Neural crest cell (in vitro differentiated cells): ENCODE data around the gene PMIS2. TPM values are rescaled to one million over a fixed set of nuclear protein-coding genes. Genes with fewer than 3 reads are reported as not detected.

Experiments used
- DNase-seq: peaks from one replicate; pipeline ENCODE4 v3.0.0; 2021; ENCODE audit warnings: low read depth, mixed read lengths, low spot score
- H3K27ac Mint-ChIP-seq: one replicate; pipeline ENCODE4 v1.8.0; 2021; ENCODE audit warnings: mild to moderate bottlenecking, mixed read lengths; ENCODE audit not compliant: unreplicated experiment
- H3K27me3 Mint-ChIP-seq: 2 replicates; pipeline ENCODE4 v1.8.0; 2021; ENCODE audit warnings: low read depth, mild to moderate bottlenecking, mixed read lengths
- H3K36me3 Mint-ChIP-seq: 2 replicates; pipeline ENCODE4 v1.8.0; 2021; ENCODE audit warnings: low read depth, mild to moderate bottlenecking, mixed read lengths
- H3K4me1 Mint-ChIP-seq: 2 replicates; pipeline ENCODE4 v1.8.0; 2021; ENCODE audit warnings: mixed read lengths
- H3K4me3 Mint-ChIP-seq: one replicate; pipeline ENCODE4 v1.8.0; 2021; ENCODE audit warnings: mild to moderate bottlenecking, mixed read lengths
- H3K9me3 Mint-ChIP-seq: 2 replicates; pipeline ENCODE4 v1.8.0; 2021; ENCODE audit warnings: mixed read lengths
- total RNA-seq: library from RNA; stranded (reverse); gene quantifications from 2 replicates; pipeline ENCODE4 v1.2.1, GENCODE V29; 2021
- TF ChIP-seq, protein P1 (sequence below): fragments of 200-600 bp; sonication (generic); conservative IDR thresholded peaks from 2 replicates; pipeline ENCODE4 v1.5.0; 2021; ENCODE audit warnings: antibody characterized with exemption, mild to moderate bottlenecking

Gene PMIS2
- total RNA-seq, 1 donor from 2014 or later, result not detected

DNA sequence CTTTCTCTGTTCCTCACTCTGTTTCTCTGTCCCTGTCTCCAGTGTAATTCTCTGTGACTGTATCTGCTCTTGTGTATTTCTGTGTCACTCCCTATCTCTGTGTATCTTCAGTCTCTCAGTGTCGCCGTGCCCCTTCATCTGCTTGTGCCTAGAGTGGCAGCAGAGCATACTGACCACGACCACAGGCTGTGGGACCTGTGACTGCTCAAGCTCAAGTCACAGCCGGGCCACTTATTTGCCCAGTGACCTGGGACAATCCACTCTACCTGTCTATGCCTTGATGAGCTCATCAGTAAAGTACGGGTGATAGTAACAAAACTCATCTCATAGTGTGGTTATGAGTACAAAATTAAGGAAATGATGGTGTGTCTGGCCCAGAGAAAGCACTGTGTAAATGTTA lies 31.9 kb upstream of the PMIS2 start:
- peak overlapping the region; percentile 10 for H3K4me3 Mint-ChIP-seq
- no peaks in the 10 kb centered on the region for H3K9me3 Mint-ChIP-seq
- DNase-seq, result no peak
- TF ChIP-seq, protein P1, sequence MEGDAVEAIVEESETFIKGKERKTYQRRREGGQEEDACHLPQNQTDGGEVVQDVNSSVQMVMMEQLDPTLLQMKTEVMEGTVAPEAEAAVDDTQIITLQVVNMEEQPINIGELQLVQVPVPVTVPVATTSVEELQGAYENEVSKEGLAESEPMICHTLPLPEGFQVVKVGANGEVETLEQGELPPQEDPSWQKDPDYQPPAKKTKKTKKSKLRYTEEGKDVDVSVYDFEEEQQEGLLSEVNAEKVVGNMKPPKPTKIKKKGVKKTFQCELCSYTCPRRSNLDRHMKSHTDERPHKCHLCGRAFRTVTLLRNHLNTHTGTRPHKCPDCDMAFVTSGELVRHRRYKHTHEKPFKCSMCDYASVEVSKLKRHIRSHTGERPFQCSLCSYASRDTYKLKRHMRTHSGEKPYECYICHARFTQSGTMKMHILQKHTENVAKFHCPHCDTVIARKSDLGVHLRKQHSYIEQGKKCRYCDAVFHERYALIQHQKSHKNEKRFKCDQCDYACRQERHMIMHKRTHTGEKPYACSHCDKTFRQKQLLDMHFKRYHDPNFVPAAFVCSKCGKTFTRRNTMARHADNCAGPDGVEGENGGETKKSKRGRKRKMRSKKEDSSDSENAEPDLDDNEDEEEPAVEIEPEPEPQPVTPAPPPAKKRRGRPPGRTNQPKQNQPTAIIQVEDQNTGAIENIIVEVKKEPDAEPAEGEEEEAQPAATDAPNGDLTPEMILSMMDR, result no peak
- H3K4me1 Mint-ChIP-seq, result peaks cover 14% of the 10 kb centered on the region
- no peak overlapping the region for H3K27ac Mint-ChIP-seq
- H3K27me3 Mint-ChIP-seq, result peaks cover 48% of the 10 kb centered on the region
- H3K36me3 Mint-ChIP-seq, result no peaks in the 10 kb centered on the region

DNA sequence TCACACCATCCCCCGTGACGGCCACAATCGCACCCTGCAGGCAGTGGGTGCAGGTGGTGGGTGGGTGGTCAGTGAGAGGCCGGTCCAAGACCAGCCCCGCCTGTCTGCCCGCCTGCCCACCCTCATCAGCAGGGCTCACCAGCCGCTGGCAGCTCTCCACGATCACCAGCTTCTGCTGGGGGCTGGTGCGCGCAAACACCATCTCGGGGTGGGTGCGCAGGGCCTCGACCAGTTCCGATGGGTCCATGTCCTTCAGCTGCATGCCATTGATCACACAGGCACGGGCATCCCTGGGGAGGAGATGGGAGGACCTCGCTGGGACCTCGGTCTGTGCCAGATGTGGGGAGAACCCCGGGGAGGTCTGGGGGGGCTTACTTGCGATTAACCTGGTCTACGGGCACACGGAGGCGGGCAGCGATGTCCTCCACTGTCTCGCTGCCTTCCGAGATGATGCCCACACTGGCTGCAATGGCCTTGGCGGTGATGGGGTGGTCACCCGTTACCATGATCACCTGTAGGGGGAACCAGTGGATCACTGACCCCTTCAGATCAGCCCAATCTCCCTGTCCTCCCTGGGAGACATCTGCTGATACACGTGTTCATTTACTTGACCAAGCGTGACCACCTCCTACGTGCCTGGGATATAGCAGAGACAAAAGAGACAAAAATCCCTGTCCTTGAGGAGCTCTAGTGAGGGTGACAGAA lies 30.5 kb upstream of the PMIS2 start:
- Mint-ChIP-seq H3K4me1 (peaks cover 10% of the 10 kb centered on the region), H3K4me3 (peak overlapping the region; percentile 56), H3K27me3 (peaks cover 61% of the 10 kb centered on the region), H3K36me3 (no peaks in the 10 kb centered on the region), H3K9me3 (no peaks in the 10 kb centered on the region), H3K27ac (no peak overlapping the region)
- DNase-seq, result no peak
- TF ChIP-seq, protein P1, result peak; percentile 38

DNA sequence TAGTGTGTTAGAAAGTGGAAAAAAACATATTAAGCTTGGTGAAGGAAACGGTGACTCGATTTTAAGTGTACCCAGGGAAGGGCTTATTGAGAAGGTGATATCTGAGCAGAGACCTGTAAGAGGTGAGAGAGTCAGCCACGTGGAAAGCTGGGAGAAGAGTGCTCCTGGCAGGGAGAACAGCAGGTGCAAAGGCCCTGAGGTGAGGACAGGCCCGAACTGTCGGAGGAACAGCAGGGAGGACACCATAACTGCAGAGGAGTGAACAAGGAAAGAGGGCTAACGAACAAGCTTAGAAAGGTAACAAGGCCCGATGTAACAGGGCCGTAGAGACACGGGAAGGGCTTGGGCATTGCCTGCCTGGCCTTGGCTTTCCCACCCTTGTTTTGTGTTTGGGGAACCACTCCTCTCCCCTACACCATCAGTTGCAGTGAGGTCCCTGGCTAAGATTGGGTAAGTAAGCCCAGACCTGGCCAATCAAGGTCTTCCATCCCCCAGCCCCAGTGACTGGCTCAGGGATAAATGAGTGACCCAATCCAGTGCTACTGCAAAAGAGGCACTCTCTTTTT lies 29.9 kb upstream of the PMIS2 start:
- no peak for DNase-seq
- Mint-ChIP-seq H3K27me3 (peaks cover 68% of the 10 kb centered on the region), H3K9me3 (no peaks in the 10 kb centered on the region), H3K36me3 (no peaks in the 10 kb centered on the region), H3K4me1 (peaks cover 10% of the 10 kb centered on the region), H3K4me3 (peak overlapping the region; percentile 56), H3K27ac (no peak overlapping the region)
- TF ChIP-seq, protein P1, result no peak

DNA sequence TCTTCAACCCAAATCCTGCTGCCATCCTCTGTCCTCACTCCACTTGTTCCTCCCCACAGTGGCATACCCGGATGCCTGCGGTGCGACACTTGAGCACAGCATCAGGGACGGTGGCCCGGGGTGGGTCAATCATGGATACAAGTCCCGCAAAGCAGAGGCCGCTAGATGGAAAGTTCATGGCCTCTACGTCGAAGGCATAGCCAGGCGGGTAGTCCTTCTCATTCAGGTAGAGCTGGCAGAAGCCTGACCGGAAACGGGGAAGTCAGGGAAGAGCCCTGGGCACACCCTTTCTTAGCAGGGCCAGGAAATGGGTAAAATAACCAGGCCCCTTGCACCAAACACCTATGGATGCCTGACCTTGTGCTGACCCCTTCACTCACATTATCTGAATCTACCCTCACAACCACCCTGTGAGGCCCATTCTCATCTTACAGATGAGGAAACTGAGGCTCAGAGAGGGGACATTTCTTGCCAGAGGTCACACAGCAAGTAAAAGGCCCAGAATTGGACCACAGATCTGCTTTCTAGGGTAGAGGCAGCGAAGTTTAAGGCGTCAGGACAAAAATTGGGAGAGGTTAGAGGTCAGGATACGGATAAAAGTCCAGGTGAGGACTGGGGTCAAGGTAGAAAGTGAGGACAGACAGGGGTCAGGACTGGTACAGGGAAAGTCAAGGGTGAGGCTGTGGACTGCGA lies 29.0 kb upstream of the PMIS2 start:
- peaks cover 77% of the 10 kb centered on the region for H3K27me3 Mint-ChIP-seq
- H3K9me3 Mint-ChIP-seq, result no peaks in the 10 kb centered on the region
- no peaks in the 10 kb centered on the region for H3K36me3 Mint-ChIP-seq
- no peak overlapping the region for H3K27ac Mint-ChIP-seq
- peaks cover 10% of the 10 kb centered on the region for H3K4me1 Mint-ChIP-seq
- DNase-seq, result no peak
- H3K4me3 Mint-ChIP-seq, result peak overlapping the region; percentile 82
- TF ChIP-seq, protein P1, result no peak

DNA sequence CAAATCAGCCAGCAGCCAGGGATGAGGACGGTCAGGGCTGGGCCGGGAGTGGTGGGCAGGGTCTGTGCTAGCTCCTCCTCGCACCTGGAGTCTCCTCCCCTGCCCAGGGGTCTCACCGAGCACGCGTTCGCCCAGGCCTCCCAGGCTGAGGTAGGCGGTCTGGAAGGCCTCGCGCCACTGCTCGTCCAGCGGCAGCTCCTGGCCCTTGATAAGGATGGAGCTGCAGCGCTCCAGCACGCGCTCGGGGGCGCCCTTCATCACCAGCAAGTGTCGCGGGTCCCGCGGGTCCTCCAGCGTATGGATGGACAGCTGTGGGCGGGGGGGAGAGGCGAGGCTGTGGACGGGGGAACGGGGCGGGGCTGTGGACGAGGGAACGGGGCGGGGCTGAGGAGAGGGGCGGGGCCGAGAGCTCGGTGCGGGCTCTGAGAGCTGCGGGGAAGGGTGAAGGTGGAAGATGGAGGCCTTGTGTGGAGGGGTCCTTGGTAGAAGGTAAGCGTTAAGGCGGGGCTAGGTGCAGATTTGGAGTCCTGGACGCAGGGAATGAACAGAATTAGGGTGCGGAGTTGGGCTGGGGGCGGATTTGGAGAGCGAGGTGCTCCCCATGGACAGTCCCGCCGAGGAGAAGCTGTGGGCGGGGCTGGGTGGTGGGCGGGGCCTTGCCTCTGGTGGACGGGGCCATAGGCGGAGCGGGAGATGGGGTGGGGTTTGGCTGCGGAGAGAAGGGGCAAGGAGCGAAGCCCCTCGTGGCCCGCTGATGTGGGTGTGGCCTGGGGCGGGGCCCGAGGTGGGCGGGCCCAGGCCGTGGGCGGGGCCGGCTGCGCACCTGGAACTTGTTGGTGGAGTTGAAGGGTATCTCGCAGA lies 28.2 kb upstream of the PMIS2 start:
- peaks cover 10% of the 10 kb centered on the region for H3K4me1 Mint-ChIP-seq
- DNase-seq, result peak; percentile 84
- H3K9me3 Mint-ChIP-seq, result no peaks in the 10 kb centered on the region
- no peak overlapping the region for H3K27ac Mint-ChIP-seq
- TF ChIP-seq, protein P1, result no peak
- H3K36me3 Mint-ChIP-seq, result no peaks in the 10 kb centered on the region
- peak overlapping the region; percentile 82 for H3K4me3 Mint-ChIP-seq
- peaks cover 84% of the 10 kb centered on the region for H3K27me3 Mint-ChIP-seq
